ENCODE data around the gene GALNT4. TPM values are rescaled to one million over a fixed set of nuclear protein-coding genes. Genes with fewer than 3 reads are reported as not detected.

Gene GALNT4
- total RNA-seq, 1 experiment from 2014 or later: 70.9 TPM

GRCh38 chr12:89517720-89518119, 6.9 kb downstream of the GALNT4 start:
- peaks cover 13% of the 10 kb centered on the region for H3K4me1 Mint-ChIP-seq (ENCODE audit: low read depth, unreplicated experiment)
- no peak for TF ChIP-seq CTCF (IDR thresholded peaks at IDR 0.05; ENCODE audit: unreplicated experiment)
- CTCF ChIA-PET: interaction anchor here (0.6 to 1.0 kb wide), 2 partner anchors 10 to 11 kb away, joined by 3 to 5 read pairs; no protein-coding TSS in a partner anchor
- H3K36me3 Mint-ChIP-seq (ENCODE audit: insufficient read depth, unreplicated experiment): peaks cover 38% of the 10 kb centered on the region
- no peak overlapping the region for H3K4me3 Mint-ChIP-seq (ENCODE audit: low read depth, unreplicated experiment)
- H3K27ac Mint-ChIP-seq (ENCODE audit: unreplicated experiment): peak overlapping the region; percentile 65
- H3K27me3 Mint-ChIP-seq (ENCODE audit: unreplicated experiment): no peaks in the 10 kb centered on the region
- no TSS peak for BruUV-seq (replicated peaks)
- H3K9me3 Mint-ChIP-seq (ENCODE audit: low read depth, unreplicated experiment): no peaks in the 10 kb centered on the region
- intact Hi-C loops (cut with micrococcal nuclease; ENCODE audit: unreplicated experiment): no loop called here
- DNase-seq: no peak

DNA sequence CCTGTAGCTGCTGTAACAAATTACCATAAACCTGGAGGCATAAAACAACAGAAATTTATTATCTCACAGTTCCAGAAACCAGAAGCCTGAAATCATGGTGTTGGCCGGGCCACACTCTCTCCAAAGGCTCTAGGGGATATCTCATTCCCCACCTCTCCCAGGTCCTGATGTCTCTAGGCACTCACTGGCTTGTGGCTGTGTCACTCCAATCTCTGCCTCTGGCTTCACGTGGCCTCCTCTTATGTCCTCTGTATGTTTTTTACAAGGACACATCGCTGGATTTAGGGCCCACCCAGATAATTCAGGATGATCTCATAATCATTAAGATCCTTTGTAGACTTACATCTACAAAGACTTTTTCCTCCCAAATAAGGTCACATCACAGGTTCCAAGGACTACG, 8.0 kb downstream of the GALNT4 start:
- no TSS peak for BruUV-seq (replicated peaks)
- no peak overlapping the region for H3K27ac Mint-ChIP-seq (ENCODE audit: unreplicated experiment)

GRCh38 chr12:89514751-89515150, 9.8 kb downstream of the GALNT4 start:
- no peak for TF ChIP-seq CTCF (IDR thresholded peaks at IDR 0.05; ENCODE audit: unreplicated experiment)
- Mint-ChIP-seq H3K27ac (ENCODE audit: unreplicated experiment) (no peak overlapping the region), H3K27me3 (ENCODE audit: unreplicated experiment) (no peaks in the 10 kb centered on the region), H3K36me3 (ENCODE audit: insufficient read depth, unreplicated experiment) (peaks cover 10% of the 10 kb centered on the region), H3K4me1 (ENCODE audit: low read depth, unreplicated experiment) (peaks cover 27% of the 10 kb centered on the region), H3K9me3 (ENCODE audit: low read depth, unreplicated experiment) (peaks cover 2% of the 10 kb centered on the region), H3K4me3 (ENCODE audit: low read depth, unreplicated experiment) (no peak overlapping the region)
- no peak for DNase-seq
- intact Hi-C loops (cut with micrococcal nuclease; ENCODE audit: unreplicated experiment): no loop called here
- no TSS peak for BruUV-seq (replicated peaks)
- CTCF ChIA-PET: no interaction called here

More for the DNA sequence above, 8.0 kb downstream of the GALNT4 start:
- no peaks in the 10 kb centered on the region for H3K9me3 Mint-ChIP-seq (ENCODE audit: low read depth, unreplicated experiment)
- DNase-seq: no peak
- H3K4me3 Mint-ChIP-seq (ENCODE audit: low read depth, unreplicated experiment): no peak overlapping the region
- intact Hi-C loops (cut with micrococcal nuclease; ENCODE audit: unreplicated experiment): no loop called here
- CTCF ChIA-PET: no interaction called here
- no peak for TF ChIP-seq CTCF (IDR thresholded peaks at IDR 0.05; ENCODE audit: unreplicated experiment)
- H3K4me1 Mint-ChIP-seq (ENCODE audit: low read depth, unreplicated experiment): peaks cover 17% of the 10 kb centered on the region
- H3K36me3 Mint-ChIP-seq (ENCODE audit: insufficient read depth, unreplicated experiment): peaks cover 27% of the 10 kb centered on the region
- H3K27me3 Mint-ChIP-seq (ENCODE audit: unreplicated experiment): no peaks in the 10 kb centered on the region

DNA sequence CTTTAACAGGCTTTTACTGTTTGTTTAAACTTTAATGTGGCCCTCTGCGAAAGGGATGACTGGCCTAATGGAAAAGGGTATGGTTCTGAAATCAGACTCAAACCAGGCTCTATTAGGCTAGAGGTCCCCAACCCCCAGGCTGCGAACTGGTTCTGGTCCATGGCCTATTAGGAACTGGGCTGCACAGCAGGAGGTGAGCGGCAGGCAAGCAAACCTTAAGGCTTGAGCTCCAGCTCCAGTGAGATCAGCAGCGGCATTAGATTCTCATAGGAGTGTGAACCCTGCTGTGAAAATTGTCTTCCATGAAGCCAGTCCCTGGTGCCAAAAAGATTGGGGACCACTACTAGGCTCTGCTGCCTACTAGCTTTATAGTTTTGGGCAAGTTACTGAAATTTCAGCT, 11.1 kb downstream of the GALNT4 start:
- H3K36me3 Mint-ChIP-seq (ENCODE audit: insufficient read depth, unreplicated experiment): peaks cover 5% of the 10 kb centered on the region
- H3K27ac Mint-ChIP-seq (ENCODE audit: unreplicated experiment): no peak overlapping the region
- no peaks in the 10 kb centered on the region for H3K27me3 Mint-ChIP-seq (ENCODE audit: unreplicated experiment)
- intact Hi-C loops (cut with micrococcal nuclease; ENCODE audit: unreplicated experiment): no loop called here
- peaks cover 6% of the 10 kb centered on the region for H3K9me3 Mint-ChIP-seq (ENCODE audit: low read depth, unreplicated experiment)
- no peak for DNase-seq
- no peak for TF ChIP-seq CTCF (IDR thresholded peaks at IDR 0.05; ENCODE audit: unreplicated experiment)
- BruUV-seq (replicated peaks): no TSS peak
- H3K4me1 Mint-ChIP-seq (ENCODE audit: low read depth, unreplicated experiment): peaks cover 32% of the 10 kb centered on the region
- H3K4me3 Mint-ChIP-seq (ENCODE audit: low read depth, unreplicated experiment): no peak overlapping the region
- CTCF ChIA-PET: no interaction called here
